ENCODE results near the gene OR6C2. TPM values are rescaled to one million over a fixed set of nuclear protein-coding genes. Genes with fewer than 3 reads are reported as not detected.
"Not testable (repeated sequence)": the region's sequence is repeated elsewhere in the genome, so short reads cannot be mapped to it uniquely, and the experiment has no call there.

The OR6C2 gene
- total RNA-seq, 1 donor from 2014 or later: not detected

GRCh38 chr12:55472264-55472663 lies 28.4 kb downstream of the OR6C2 start:
- no peak for DNase-seq (ENCODE audit: low read depth)

GRCh38 chr12:55479136-55479535 lies 35.3 kb downstream of the OR6C2 start:
- not testable (repeated sequence) for DNase-seq (ENCODE audit: low read depth)

DNA sequence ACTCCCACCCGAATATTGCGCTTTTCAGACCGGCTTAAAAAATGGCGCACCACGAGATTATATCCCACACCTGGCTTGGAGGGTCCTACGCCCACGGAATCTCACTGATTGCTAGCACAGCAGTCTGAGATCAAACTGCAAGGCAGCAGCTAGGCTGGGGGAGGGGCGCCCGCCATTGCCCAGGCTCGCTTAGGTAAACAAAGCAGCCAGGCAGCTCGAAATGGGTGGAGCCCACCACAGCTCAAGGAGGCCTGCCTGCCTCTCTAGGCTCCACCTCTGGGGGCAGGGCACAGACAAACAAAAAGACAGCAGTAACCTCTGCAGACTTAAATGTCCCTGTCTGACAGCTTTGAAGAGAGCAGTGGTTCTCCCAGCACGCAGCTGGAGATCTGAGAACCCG lies 40.4 kb downstream of the OR6C2 start:
- DNase-seq (ENCODE audit: low read depth): not testable (repeated sequence)

- DNase-seq (ENCODE audit: low read depth): no peak
These were observed 48.2 kb downstream of the OR6C2 start, which contains the start of gene OR6C68 for GRCh38 chr12:55492078-55492477. TSS of gene OR6C68 (plus strand) at chr12:55492378. CDS start at chr12:55492378, 0 bp downstream.

DNA sequence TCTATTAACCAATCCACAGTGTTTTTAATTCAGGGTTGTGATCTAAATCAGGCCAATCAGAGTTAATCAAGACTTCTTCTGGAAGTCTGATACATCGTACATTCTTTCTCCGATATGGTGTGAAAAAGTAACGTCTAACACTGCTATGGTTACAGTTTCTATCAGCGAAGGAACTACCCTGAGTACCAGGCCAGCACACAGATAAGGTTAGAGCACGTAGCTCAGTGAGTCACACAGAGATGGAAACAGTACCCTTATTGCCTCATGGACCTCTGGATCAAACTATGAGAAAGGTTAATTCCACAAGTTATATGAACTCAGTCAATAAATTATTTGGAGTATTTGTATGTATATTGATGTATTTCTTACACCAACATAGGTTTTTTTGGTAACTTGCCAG lies 51.6 kb downstream of the OR6C2 start:
- DNase-seq (ENCODE audit: low read depth): no peak

DNA sequence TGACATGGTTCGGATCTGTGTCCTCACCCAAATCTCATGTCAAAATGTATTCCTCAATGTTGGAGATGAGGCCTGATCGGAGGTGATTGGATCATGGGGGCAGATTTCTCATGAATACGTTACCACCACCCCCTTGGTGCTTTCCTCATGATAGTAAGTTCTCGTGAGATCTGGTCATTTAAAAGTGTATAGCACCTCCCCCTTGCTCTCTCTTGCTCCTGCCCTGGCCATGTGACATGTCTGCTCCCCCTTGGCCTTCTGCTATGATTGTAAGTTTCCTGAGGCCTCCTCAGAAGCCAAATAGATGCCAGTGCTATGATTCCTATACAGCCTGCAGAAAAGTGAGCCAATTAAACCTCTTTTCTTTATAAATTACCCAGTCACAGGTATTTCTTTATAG lies 55.4 kb downstream of the OR6C2 start:
- no peak for DNase-seq (ENCODE audit: low read depth)

DNA sequence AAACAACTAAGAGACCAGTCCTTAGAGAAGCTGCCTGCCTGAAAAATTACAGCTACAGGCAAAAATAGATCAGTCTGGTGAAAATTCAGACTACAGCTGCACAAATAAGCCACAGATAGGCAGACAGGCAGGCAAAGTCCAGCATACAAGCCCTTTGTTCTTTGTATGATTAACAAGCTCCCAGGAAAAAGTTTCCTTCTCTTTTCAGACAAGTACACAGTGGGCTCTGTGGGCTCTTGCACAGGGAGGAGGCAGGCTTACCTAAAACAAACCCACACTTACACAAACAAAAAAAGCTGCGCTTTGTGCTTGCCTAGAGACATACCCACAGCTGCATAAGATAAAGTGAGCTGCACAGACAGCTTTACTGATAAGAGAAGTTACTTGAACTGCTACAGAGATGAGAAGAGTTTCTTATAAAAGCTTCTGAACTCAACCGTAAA lies 56.0 kb downstream of the OR6C2 start:
- no peak for DNase-seq (ENCODE audit: low read depth)

GRCh38 chr12:55501601-55502000 lies 57.7 kb downstream of the OR6C2 start:
- no peak for DNase-seq (ENCODE audit: low read depth)

Other genes starting within 250 kb of the OR6C2 start
- not detected in 2 replicates for gene OR10A7, start 223.1 kb upstream of the OR6C2 start, total RNA-seq
- not detected in 2 replicates for gene OR6C74, start 199.5 kb upstream of the OR6C2 start, total RNA-seq
- gene OR6C6, start 147.5 kb upstream of the OR6C2 start, total RNA-seq: not detected in 2 replicates
- gene OR6C1, start 129.7 kb upstream of the OR6C2 start, total RNA-seq: not detected in 2 replicates
- not detected in 2 replicates for gene OR6C3, start 113.3 kb upstream of the OR6C2 start, total RNA-seq
- not detected in 2 replicates for gene OR6C75, start 81.1 kb upstream of the OR6C2 start, total RNA-seq
- gene OR6C65, start 43.5 kb upstream of the OR6C2 start, total RNA-seq: not detected in 2 replicates
- gene OR6C76, start 17.8 kb upstream of the OR6C2 start, total RNA-seq: not detected in 2 replicates
- not detected in 2 replicates for gene OR6C70, start 26.1 kb downstream of the OR6C2 start, total RNA-seq
- gene OR6C68, start 48.3 kb downstream of the OR6C2 start, total RNA-seq: not detected in 2 replicates
- not detected in 2 replicates for gene OR6C4, start 105.5 kb downstream of the OR6C2 start, total RNA-seq
- not detected in 2 replicates for gene OR2AP1, start 128.4 kb downstream of the OR6C2 start, total RNA-seq
- gene OR10P1, start 192.8 kb downstream of the OR6C2 start, total RNA-seq: not detected in 2 replicates